OCI-M1 (cell line): Measurements from ENCODE around the gene PPP1R7.

Source experiments
- DNase-seq: peaks from one replicate; lab custom pipeline; 2025; lab: John Stamatoyannopoulos, UW

PPP1R7 gene

GRCh38 chr2:241120440-241120839 lies 29.8 kb upstream of the PPP1R7 start:
- no peak for DNase-seq

DNA sequence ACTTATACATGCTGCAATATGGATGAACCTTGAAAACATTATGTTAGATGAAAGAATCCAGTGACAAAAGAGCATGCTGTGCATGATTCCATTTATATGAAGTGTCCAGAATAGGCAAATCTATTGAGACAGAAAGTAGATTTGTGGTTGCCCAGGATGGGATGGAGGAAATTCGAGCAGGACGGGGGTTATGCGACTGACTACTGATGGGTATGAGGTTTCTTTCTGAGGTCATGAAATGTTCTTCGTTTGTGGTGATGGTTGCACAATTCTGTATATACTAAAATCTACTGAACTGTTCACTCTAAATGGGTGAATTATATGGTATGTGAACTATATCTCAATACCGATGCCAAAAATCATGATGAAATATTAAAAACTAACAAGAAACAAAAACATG lies 29.3 kb upstream of the PPP1R7 start:
- DNase-seq = no peak

GRCh38 chr2:241122376-241123002 lies 27.8 kb upstream of the PPP1R7 start:
- no peak for DNase-seq

GRCh38 chr2:241123816-241124536 lies 26.3 kb upstream of the PPP1R7 start:
- no peak for DNase-seq

DNA sequence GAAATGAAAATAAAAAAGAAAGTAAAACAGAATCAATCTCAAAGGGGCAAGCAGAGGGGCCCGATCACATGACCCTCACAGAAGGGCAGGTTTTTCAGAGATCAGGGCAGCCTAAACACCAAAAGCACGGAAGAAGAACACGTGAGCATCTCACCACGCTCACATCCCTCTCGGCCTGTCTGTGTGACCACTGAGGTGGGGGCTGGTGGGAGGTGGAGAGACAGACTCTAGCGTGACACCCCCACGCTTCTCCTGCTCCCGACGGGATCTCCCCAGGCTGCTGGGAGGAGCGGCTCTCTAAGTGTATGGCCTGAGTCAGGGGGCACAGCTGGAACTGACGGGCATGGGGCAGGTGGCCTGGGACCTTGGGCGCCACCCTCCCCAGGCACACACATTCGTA lies 24.6 kb upstream of the PPP1R7 start:
- DNase-seq = no peak

DNA sequence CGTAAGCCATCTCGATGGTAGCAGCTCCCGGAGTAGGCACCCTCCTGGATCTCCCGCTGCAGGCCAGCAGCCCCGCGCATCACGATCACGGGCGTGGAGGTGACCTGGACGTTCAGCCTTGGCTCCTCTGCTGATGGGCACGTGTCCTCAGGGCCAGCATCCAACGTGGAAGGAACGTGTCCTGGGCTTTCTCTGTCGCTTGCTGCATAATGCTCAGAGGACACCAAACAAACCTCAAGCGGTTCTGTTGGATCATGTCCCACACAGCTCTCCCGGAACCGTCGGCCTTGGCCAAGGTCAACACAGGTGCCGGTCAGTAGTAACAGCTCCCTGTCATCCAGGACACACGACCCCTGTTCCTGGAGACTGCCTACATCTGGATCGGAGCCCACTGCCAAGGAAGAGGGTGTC lies 24.1 kb upstream of the PPP1R7 start:
- DNase-seq = no peak

GRCh38 chr2:241126771-241127202 lies 23.5 kb upstream of the PPP1R7 start:
- no peak for DNase-seq

DNA sequence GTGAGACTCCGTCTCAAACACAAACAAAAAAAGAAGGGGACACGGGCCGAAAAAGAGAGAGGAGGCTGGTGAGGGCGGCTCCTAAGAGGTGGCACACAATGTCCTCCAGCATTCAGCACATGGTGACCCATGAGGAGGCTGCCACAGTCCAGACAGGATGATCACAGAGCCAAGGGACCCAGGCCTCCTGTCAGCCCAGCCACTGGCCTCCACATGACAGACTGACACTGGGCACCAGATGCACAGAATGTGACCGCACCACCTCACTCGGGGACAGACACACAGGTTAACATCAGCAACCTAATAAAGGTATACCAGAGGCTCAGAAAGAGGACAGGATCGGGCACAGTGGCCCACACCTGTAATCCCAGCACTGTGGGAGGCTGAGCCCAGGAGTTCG lies 22.0 kb upstream of the PPP1R7 start:
- DNase-seq = no peak

GRCh38 chr2:241129086-241129871 lies 21.0 kb upstream of the PPP1R7 start:
- no peak for DNase-seq

DNA sequence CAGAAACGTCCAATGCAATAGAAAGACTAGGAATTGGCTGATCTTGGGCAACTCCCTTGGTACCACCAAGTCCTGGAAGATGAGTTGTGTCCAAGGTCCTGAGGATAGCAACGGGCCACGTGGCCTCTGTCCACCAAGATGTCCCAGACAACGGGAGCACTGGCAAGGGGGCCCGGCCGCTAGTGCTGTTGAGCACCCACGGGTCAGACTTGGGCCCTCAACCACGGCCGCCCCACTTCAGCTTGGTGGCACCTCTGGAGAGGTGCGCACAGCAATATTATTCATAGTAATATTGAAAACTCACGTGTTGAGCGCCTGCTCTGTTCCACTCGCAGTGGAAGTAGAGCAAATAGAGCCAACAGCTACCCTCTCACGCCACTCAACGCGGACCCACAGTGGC lies 20.0 kb upstream of the PPP1R7 start:
- no peak for DNase-seq

GRCh38 chr2:241131531-241131930 lies 18.7 kb upstream of the PPP1R7 start:
- DNase-seq = no peak

- DNase-seq = no peak
Observed at GRCh38 chr2:241132538-241133435, 17.5 kb upstream of the PPP1R7 start.

DNA sequence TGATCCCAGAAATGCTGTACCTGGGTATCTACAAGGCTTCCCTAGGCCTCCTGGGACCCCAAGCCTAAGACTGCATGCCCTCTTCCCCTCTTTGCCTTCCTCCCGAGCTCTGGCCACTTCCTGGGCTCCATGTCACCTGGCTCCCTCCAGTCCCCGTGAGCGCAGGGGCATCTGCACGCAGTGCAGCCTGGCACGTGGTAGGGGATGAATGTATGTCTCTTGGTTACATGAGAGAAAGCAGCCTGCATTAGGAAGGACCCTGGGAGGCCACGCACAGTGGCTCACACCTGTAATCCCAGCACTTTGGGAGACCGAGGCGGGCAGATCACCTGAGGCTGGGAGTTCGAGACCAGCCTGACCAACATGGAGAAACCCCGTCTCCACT lies 16.8 kb upstream of the PPP1R7 start:
- no peak for DNase-seq

DNA sequence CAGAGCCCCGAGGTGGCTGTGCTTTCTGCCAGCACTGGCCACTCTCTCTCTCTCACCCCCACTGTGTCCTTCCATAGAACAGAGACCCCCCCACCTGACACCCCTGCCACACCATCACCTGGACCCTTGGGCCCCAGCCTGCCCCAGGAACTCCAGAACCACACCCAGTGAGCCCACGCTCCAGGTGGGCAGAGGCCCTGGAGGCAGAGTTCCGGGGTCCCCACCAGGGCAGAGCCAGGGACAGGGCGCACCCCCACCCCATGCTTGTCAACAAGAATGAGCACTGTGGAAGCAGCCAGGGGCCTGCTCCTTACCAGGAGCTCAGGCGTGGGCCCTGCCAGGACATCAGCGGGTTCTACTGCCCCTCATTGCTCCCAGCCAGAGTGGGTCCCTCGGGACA lies 15.6 kb upstream of the PPP1R7 start:
- DNase-seq = no peak

DNA sequence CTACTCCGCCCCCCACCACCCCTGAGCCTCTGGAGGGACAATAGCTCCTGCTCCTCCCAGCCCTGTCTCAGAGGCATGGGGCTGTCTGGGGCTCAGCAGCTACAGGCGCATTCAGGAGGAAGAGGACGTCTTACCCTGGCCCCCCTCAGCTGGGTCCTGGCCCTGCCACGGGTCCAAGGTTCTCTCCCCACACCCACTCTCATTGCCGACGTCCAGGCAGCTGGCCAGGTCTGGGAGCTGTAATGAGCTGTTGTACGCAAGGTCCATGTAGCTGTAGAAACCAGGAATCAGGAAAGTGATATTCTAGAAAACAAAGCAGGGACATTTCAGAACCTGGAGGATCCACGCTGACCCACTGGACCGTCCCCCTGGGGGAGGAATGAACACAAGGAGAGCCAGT lies 14.5 kb upstream of the PPP1R7 start:
- no peak for DNase-seq

DNA sequence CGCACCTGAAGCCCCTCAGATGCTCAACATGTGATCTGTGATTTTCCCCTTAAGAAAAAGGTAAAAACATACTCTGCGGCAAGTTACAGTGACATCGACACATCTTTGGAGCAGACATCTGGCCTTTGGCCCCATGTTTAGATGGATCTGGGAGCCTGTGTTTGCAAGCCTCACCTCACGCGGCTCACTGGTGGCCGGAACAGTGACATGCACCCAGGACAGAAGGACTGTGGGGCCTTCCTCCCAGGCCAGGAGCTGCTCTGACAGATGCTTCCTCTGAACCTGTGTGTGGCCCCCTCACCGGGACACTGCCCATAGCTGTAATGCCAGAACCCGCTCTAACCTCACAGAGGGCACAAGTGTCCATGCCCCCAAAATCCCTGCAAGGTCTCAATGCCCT lies 14.1 kb upstream of the PPP1R7 start:
- DNase-seq = no peak

- no peak for DNase-seq
Observed at GRCh38 chr2:241136661-241137260, 13.5 kb upstream of the PPP1R7 start.

DNA sequence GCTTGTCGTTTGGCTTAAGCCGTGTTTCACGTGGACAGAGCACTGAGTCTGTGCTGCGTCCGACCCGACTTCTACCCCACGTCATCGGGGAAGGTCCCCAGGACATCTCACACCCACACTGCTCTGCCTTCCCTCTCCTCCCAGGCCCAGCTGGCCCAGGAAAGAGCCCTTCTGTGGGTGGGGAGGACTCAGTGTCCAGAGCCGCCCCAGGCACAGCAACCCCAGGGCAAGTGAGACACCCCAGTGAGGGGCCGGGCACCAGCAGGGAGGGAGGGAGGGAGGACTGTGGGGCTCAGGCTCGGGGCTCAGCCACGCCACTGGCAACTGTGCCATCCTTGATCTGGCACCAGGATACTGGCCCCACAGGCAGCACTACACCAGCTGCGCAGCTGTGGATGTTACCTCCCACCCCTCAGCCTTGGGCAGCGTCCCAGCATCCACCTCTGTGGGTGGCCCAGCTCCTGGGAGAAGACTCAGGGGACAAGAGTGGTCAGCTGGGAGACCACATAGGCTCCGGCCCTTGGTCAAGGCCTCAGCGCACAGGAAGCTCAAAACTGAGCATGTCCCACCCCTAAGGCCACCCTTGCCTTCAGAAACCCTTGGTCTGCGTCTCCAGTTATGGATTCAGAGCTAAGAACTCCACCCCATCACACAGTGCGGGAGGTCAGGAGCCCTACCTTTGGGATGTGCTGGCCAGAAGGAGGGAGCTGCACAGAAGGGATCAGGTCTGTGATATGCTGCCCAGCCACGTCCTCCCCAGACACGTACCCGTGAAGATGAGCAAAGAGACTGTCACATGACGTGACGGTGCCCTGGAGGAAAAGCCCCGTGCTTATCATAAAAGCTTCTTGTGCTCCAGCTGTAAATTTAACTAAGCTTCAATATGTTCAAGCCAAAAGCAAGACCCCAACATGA lies 12.7 kb upstream of the PPP1R7 start:
- no peak for DNase-seq

GRCh38 chr2:241138471-241138870 lies 11.8 kb upstream of the PPP1R7 start:
- DNase-seq = no peak
